Hepatic stellate cell (primary cell): ENCODE measurements around the gene IL16.

Source experiments
- DNase-seq: peaks from one replicate; pipeline ENCODE4 v3.0.0; 2011; ENCODE audit warnings: low spot score

IL16 gene

GRCh38 chr15:81295486-81296121, 98.9 kb downstream of the IL16 start:
- no peak for DNase-seq

- no peak for DNase-seq
Measured at GRCh38 chr15:81296186-81296585, 99.5 kb downstream of the IL16 start.

- DNase-seq: no peak
Measured at GRCh38 chr15:81296673-81297072, 100.0 kb downstream of the IL16 start.

- no peak for DNase-seq
Measured at GRCh38 chr15:81297147-81297572, 100.5 kb downstream of the IL16 start.

- DNase-seq: no peak
Measured at GRCh38 chr15:81297603-81298575, 101.2 kb downstream of the IL16 start.

- no peak for DNase-seq
Measured at GRCh38 chr15:81298611-81299010, 101.9 kb downstream of the IL16 start.

GRCh38 chr15:81299156-81299555, 102.5 kb downstream of the IL16 start:
- DNase-seq: no peak

- no peak for DNase-seq
Measured at GRCh38 chr15:81299630-81300273, 103.1 kb downstream of the IL16 start.

- DNase-seq: no peak
Measured at GRCh38 chr15:81301385-81301784, 104.7 kb downstream of the IL16 start.

- DNase-seq: no peak
Measured at GRCh38 chr15:81301815-81302399, 105.2 kb downstream of the IL16 start.

- DNase-seq: no peak
Measured at GRCh38 chr15:81302701-81303109, 106.0 kb downstream of the IL16 start.

GRCh38 chr15:81303244-81304225, 106.9 kb downstream of the IL16 start:
- DNase-seq: no peak

GRCh38 chr15:81304226-81304625, 107.5 kb downstream of the IL16 start:
- DNase-seq: peak; percentile 29

- peak; percentile 29 for DNase-seq
Measured at GRCh38 chr15:81308260-81308659, 111.6 kb downstream of the IL16 start.

GRCh38 chr15:81309647-81310450, 113.2 kb downstream of the IL16 start:
- no peak for DNase-seq

GRCh38 chr15:81310480-81310879, 113.8 kb downstream of the IL16 start:
- DNase-seq: no peak

- DNase-seq: no peak
Measured at GRCh38 chr15:81311752-81312464, 115.2 kb downstream of the IL16 start.

- peak; percentile 93 for DNase-seq
Measured at GRCh38 chr15:81312790-81313543, 116.3 kb downstream of the IL16 start.

GRCh38 chr15:81313686-81314085, 117.0 kb downstream of the IL16 start:
- no peak for DNase-seq
